HG03439 (cell line): ENCODE data around the gene ECPAS.
"Not testable (repeated sequence)": the region's sequence is repeated elsewhere in the genome, so short reads cannot be mapped to it uniquely, and the experiment has no call there.

Source experiments
- ATAC-seq: cut with Tn5 transposase; IDR thresholded peaks from one replicate; pipeline ENCODE4 v1.9.1; 2021; ENCODE audit warnings: mild to moderate bottlenecking, moderate library complexity; ENCODE audit not compliant: unreplicated experiment

Gene ECPAS

DNA sequence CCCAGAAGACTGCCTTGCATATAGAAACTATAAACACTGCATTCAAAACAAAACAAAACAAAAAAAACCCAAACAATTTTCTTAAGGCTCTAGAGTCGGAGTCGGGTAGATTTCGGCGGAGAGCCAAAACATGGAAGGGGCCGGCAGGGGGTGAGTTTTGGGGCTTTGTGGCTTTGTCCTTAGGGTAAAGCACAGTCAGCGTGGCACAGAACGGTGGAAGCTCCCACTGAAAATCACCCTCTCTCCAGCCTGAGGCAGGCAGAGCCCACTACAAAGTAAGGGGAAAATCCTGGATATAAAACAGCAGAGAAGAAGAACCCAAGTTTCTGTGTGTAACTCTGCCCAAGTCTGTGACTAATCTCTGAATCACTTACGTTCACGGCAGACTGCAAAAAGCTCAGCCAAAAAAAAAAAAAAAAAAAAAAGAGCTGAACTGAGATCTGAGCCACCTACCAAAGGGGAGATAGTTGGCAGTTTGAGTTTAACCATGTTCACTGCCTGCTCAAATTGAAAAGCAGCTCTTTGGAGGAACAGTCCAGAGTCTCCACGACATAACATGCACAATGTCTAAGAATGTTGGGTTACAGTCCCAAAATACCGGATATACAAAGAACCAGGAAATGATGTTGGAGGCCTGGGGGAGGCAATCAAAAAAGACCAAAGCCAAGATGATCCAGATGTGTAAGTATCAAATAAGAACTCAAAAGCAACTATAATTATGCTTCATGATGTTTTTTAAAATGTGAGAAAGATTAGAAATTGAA lies 127.5 kb downstream of the ECPAS start:
- ATAC-seq: no peak

DNA sequence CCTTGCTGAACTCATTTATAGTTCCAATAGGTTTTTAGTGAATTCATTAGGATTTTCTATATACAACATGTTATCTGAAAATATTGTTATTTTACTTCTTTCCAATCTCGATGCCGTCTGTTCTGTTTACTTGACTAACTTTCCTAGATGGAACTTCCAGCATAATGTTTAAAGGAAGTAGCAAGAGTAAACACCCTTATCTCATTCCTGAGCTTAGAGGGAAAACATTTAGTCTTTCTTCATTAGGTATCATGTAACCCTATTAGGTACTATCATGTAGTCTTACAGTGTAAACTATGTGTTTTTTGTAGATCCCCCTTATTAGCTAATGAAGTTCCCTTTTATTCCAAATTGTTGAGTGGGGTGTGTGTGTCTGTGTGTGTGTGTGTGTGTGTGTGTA lies 131.6 kb downstream of the ECPAS start:
- no peak for ATAC-seq

DNA sequence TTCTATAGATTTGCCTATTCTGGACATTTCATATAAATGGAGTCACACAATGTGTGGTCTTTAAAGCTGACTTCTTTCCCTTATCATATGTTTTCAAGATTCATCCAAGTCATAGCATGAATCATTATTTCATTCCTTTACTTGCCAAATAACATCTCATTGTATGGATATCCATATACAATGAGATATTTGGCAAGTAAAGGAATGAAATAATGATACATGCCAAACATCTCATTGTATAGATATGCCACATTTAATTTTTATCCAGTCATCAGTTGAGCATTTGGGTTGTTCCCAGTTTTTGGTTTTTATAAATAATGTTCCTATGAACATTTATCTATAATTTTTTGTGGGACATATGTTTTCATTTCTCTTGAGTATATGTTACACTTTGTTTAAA lies 133.6 kb downstream of the ECPAS start:
- ATAC-seq: no peak

DNA sequence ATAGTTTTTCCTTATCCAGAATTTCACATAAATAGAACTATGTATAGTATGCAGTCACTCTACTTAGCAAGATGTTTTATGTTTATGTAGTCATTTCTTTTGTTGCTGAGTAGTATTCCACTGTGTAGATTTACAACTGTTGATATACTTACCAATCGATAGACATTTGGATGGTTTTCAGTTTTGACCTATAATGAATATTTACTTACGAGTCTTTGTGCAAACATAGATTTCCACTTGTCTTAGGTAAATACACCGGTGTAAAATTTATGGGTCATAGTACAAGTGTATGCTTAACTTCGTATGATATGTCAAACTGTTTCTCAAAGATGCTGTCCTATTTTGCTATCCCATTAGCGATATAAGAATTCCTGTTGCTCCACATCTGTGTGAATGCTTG lies 134.4 kb downstream of the ECPAS start:
- no peak for ATAC-seq

DNA sequence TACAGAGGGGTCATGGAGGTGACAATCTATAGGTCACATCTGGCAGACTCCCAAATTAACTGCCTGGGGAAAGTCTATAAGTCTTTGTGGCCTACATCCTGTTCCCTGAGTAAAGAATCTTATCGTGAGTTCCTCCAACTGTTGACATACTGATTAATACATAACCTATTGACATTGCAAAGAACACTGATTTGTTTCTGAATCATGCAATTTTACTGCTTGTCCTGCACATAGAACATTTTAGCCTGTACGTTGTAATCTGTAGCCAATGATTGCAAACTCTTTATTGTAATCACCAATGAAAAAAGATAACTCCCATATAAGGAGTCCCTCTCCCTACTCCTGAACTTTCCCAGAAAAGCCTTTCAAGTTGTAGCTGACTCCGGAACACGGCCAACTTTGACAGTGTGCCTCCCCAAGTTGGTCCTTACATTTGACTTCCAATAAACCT lies 135.3 kb downstream of the ECPAS start:
- no peak for ATAC-seq

DNA sequence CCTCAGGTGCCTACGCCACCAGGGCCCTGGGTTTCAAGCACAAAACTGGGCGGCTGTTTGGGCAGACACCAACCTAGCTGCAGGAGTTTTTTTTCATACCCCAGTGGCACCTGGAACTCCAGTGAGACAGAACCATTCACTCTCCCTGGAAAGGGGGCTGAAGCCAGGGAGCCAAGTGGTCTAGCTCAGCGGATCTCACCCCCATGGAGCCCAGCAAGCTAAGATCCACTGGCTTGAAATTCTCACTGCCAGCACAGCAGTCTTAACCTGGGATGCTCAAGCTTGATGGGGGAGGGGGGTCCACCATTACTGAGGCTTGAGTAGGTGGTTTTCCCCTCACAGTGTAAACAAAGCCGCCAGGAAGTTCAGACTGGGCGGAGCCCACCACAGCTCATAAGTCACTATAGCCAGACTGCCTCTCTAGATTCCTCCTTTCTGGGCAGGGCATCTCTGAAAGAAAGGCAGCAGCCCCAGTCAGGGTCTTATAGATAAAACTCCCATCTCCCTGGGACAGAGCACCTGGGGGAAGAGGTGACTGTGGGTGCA lies 149.8 kb downstream of the ECPAS start:
- not testable (repeated sequence) for ATAC-seq

DNA sequence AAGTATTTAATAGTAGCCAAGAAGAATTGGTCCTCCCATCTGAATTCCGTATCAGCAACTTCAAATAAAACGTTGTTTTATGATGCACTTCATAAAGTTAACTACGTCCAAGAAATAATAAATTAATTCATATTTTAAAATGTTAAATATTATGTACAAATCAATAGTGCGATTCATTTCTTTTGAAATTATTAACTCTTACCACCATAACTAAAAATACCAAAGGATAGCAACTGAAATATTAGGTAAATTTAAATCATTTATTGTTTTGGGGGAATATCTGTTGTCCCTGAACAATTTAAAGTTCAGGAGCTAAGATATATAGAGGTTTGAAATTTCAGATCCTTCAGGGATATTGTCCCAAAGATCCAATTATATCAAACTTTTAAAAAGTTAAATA lies 154.1 kb downstream of the ECPAS start, which contains the start of gene OR2K2:
TSS of gene OR2K2 (minus strand) at position 101 of the 400 bp plus-strand sequence. CDS start 1,791 bp downstream, outside the sequence.
- ATAC-seq: no peak

DNA sequence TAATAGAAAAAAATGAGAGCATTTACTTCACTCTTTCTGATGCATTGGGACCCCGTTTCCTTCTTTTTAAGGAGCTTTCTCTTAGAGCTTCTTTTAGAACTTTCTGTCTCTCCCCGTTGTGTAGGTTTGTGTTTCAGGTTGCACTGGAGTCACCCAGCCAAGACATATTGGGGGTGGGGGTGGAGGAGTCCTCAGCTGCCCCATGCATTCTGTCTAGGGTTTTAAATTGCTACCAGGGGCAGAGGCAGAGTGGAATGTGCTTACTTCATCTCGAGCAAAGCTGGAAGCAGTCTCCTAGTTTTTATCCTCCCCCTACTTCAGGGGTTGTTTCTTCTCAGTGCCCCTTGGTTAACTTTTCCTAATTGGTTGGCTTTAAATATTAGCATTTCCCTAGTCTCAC lies 163.6 kb downstream of the ECPAS start:
- ATAC-seq: no peak

DNA sequence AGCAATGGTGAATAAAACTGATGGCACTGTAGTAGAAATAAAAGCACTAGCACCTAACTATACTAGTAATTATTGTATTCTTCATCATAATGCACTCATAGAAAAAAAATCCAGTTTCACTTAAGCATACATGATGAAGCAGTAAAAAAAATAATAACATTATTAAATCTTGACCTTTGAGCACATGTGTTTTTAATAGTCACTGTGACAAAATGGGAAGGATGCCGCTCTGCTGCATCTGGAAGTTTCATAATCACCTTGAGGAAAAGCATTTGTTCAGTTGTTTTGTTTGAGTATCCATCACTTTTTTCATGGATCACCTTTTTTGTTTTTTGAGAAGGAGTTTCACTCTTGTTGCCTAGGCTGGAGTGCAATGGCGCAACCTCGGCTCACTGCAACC lies 167.4 kb downstream of the ECPAS start:
- ATAC-seq: no peak
